H1 (cell line): ENCODE measurements around the gene DYNLRB1. TPM values are rescaled to one million over a fixed set of nuclear protein-coding genes. Genes with fewer than 3 reads are reported as not detected.
A peak's percentile ranks its signal among the peaks of the same experiment; 100 is the strongest.

Experiments
- CTCF ChIA-PET: fragments of 300-600 bp; sonication (Branson Sonifier 250); formaldehyde crosslinking; loops from one replicate; lab custom pipeline; 2021; ENCODE audit not compliant: partially characterized antibody; lab: Charles Lee
- POLR2A ChIA-PET: fragments of 300-600 bp; sonication (Branson Sonifier 250); formaldehyde crosslinking; loops from one replicate; lab custom pipeline; 2021; ENCODE audit warnings: inconsistent platforms; ENCODE audit not compliant: partially characterized antibody; lab: Charles Lee
- DNase-seq, 2 experiments: peaks; one replicate each; pipeline versions ENCODE4 v3.0.0 to v3.0.0-alpha.2; 2010 to 2022; ENCODE audit warnings: low spot score in 2 of 2, low read depth in 1 of 2, mixed read lengths in 1 of 2
- FAIRE-seq: peaks from 2 replicates; lab custom pipeline; 2011; peaks lifted over from hg19 to GRCh38; lab: Jason Lieb, UNC
- H2AFZ ChIP-seq: 2 replicates; pipeline ENCODE4 v1.8.1; 2012; ENCODE audit warnings: low read length, inconsistent platforms
- H2AK5ac ChIP-seq: 2 replicates; pipeline ENCODE4 v1.6.1; 2013; ENCODE audit warnings: low read depth, low read length
- H2BK120ac ChIP-seq: replicated peaks from 2 replicates; pipeline ENCODE3; 2013; ENCODE audit warnings: low read depth, low read length, inconsistent platforms
- H2BK12ac ChIP-seq: 2 replicates; pipeline ENCODE4 v1.6.1; 2013; ENCODE audit warnings: low read depth, low read length
- H2BK15ac ChIP-seq: 2 replicates; pipeline ENCODE4 v1.6.1; 2013; ENCODE audit warnings: low read length
- H2BK20ac ChIP-seq: 2 replicates; pipeline ENCODE4 v1.6.1; 2013; ENCODE audit warnings: low read length
- H2BK5ac ChIP-seq: 2 replicates; pipeline ENCODE4 v1.6.1; 2013; ENCODE audit warnings: low read depth, low read length
- H3K14ac ChIP-seq: 2 replicates; pipeline ENCODE4 v1.6.1; 2013; ENCODE audit warnings: inconsistent platforms; ENCODE audit not compliant: insufficient read length
- H3K18ac ChIP-seq: 2 replicates; pipeline ENCODE4 v1.6.1; 2013; ENCODE audit warnings: low read length; ENCODE audit errors: extremely low read depth
- H3K23ac ChIP-seq: 2 replicates; pipeline ENCODE4 v1.6.1; 2013; ENCODE audit warnings: inconsistent platforms; ENCODE audit not compliant: insufficient read length
- H3K23me2 ChIP-seq: 2 replicates; pipeline ENCODE4 v1.6.1; 2013; ENCODE audit warnings: low read depth, low read length
- H3K27ac ChIP-seq: 2 replicates; pipeline ENCODE4 v1.6.1; 2011; ENCODE audit warnings: low read depth, low read length, inconsistent platforms
- H3K27me3 ChIP-seq, 4 experiments: replicated peaks in 1 of 4; 1 replicate in 1 of 4; 2 replicates in 3 of 4; pipeline versions ENCODE4 v1.6.1 to v1.8.1; 2011 to 2013; ENCODE audit warnings: low read length in 3 of 4, mild to moderate bottlenecking in 3 of 4, inconsistent platforms in 2 of 4, mixed read lengths in 2 of 4, moderate library complexity in 1 of 4; ENCODE audit not compliant: control insufficient read depth in 3 of 4, insufficient read depth in 3 of 4; ENCODE audit errors: extremely low read depth in 1 of 4
- H3K36me3 ChIP-seq, 4 experiments: 2 replicates each; pipeline versions ENCODE4 v1.6.1 to v1.8.1; 2011 to 2013; ENCODE audit warnings: mild to moderate bottlenecking in 4 of 4, low read length in 3 of 4, moderate library complexity in 2 of 4, control low read depth in 1 of 4, inconsistent platforms in 1 of 4; ENCODE audit not compliant: insufficient read depth in 4 of 4, control insufficient read depth in 2 of 4
- H3K4ac ChIP-seq: replicated peaks from 2 replicates; pipeline ENCODE3; 2013; ENCODE audit warnings: low read length, low read depth, mixed read lengths, inconsistent platforms; ENCODE audit not compliant: insufficient read length
- H3K4me1 ChIP-seq, 4 experiments: replicated peaks in 1 of 4; 1 replicate in 1 of 4; 2 replicates in 3 of 4; pipeline versions ENCODE4 v1.6.1 to v1.8.1; 2011 to 2013; ENCODE audit warnings: low read length in 3 of 4, inconsistent platforms in 2 of 4, mixed read lengths in 1 of 4; ENCODE audit not compliant: insufficient read depth in 4 of 4, control insufficient read depth in 3 of 4
- H3K4me2 ChIP-seq, 2 experiments: 2 replicates each; pipeline versions ENCODE4 v1.6.1 to v1.8.1; 2011 to 2013; ENCODE audit warnings: low read depth in 2 of 2, low read length in 2 of 2, control low read depth in 1 of 2, inconsistent platforms in 1 of 2, mild to moderate bottlenecking in 1 of 2; ENCODE audit not compliant: insufficient read depth in 1 of 2
- H3K4me3 ChIP-seq, 4 experiments: fragments of 200-600, 300-600 bp in 1 of 4; sonication (generic), shearing (Covaris generic), sonication (Bioruptor Twin) in 1 of 4; 2 replicates each; pipeline versions ENCODE4 v1.5.1 to v1.8.1; 2011 to 2016; ENCODE audit warnings: low read length in 4 of 4, low read depth in 3 of 4, control low read depth in 2 of 4, inconsistent platforms in 2 of 4, mild to moderate bottlenecking in 2 of 4, mixed read lengths in 1 of 4, moderate library complexity in 1 of 4; ENCODE audit not compliant: insufficient read depth in 2 of 4; ENCODE audit errors: extremely low read depth in 1 of 4
- H3K56ac ChIP-seq: replicated peaks from 2 replicates; pipeline ENCODE3; 2013; ENCODE audit warnings: low read depth, mild to moderate bottlenecking, mixed read lengths, low read length, inconsistent platforms; ENCODE audit not compliant: insufficient read length
- H3K79me1 ChIP-seq: 2 replicates; pipeline ENCODE4 v1.6.1; 2013; ENCODE audit warnings: low read depth, low read length, control low read depth
- H3K79me2 ChIP-seq, 2 experiments: 2 replicates each; pipeline versions ENCODE4 v1.6.1 to v1.8.1; 2012 to 2013; ENCODE audit warnings: low read length in 2 of 2, mild to moderate bottlenecking in 2 of 2, inconsistent platforms in 1 of 2; ENCODE audit not compliant: insufficient read depth in 2 of 2, control insufficient read depth in 1 of 2
- H3K9ac ChIP-seq, 4 experiments: replicated peaks in 1 of 4; 1 replicate in 1 of 4; 2 replicates in 3 of 4; pipeline versions ENCODE4 v1.6.1 to v1.8.1; 2011 to 2013; ENCODE audit warnings: low read depth in 3 of 4, low read length in 3 of 4, control low read depth in 2 of 4, mild to moderate bottlenecking in 2 of 4, moderate library complexity in 2 of 4, inconsistent platforms in 1 of 4; ENCODE audit errors: extremely low read depth in 1 of 4
- H3K9me3 ChIP-seq, 2 experiments: 2 replicates each; pipeline versions ENCODE4 v1.6.1 to v1.8.1; 2012 to 2013; ENCODE audit warnings: mild to moderate bottlenecking in 2 of 2, moderate library complexity in 2 of 2, control low read depth in 1 of 2, inconsistent platforms in 1 of 2, low read depth in 1 of 2, low read length in 1 of 2, mixed read lengths in 1 of 2; ENCODE audit not compliant: insufficient read depth in 2 of 2
- H4K20me1 ChIP-seq, 2 experiments: replicated peaks in 1 of 2; 2 replicates each; pipeline versions ENCODE3 to v1.8.1; 2011 to 2013; ENCODE audit warnings: inconsistent platforms in 2 of 2, low read length in 2 of 2, mild to moderate bottlenecking in 1 of 2; ENCODE audit not compliant: insufficient read depth in 2 of 2, control insufficient read depth in 1 of 2
- H4K5ac ChIP-seq: 2 replicates; pipeline ENCODE4 v1.6.1; 2013; ENCODE audit warnings: low read length, low read depth, mixed read lengths, inconsistent platforms; ENCODE audit not compliant: insufficient read length
- H4K8ac ChIP-seq: 2 replicates; pipeline ENCODE4 v1.8.0; 2013; ENCODE audit warnings: mild to moderate bottlenecking, moderate library complexity, low read length, inconsistent platforms; ENCODE audit not compliant: insufficient read depth; ENCODE audit errors: extremely low read depth
- H4K91ac ChIP-seq: replicated peaks from 2 replicates; pipeline ENCODE3; 2013; ENCODE audit warnings: low read length, mixed read lengths, inconsistent platforms; ENCODE audit not compliant: insufficient read length
- ASH2L ChIP-seq: fragments of 200-600, 300-600 bp; sonication (generic); IDR thresholded peaks from one replicate; pipeline ENCODE4 v1.7.1; 2017; ENCODE audit warnings: low read length
- BCL11A ChIP-seq, 2 experiments: IDR thresholded peaks; one replicate each; pipeline ENCODE4 v1.6.1; 2011; ENCODE audit warnings: low read depth in 2 of 2, low read length in 2 of 2, mild to moderate bottlenecking in 2 of 2
- CHD1 ChIP-seq: IDR thresholded peaks from 2 replicates; pipeline ENCODE4 v1.6.1; 2012; ENCODE audit warnings: low read depth, low read length, improper control_type of control experiment
- EGR1 ChIP-seq: IDR thresholded peaks from 2 replicates; pipeline ENCODE4 v1.6.1; 2011; ENCODE audit warnings: low read depth, low read length, borderline replicate concordance
- FOSL1 ChIP-seq: IDR thresholded peaks from 2 replicates; pipeline ENCODE4 v1.6.1; 2011; ENCODE audit warnings: mild to moderate bottlenecking, low read depth, low read length, moderate library complexity; ENCODE audit not compliant: insufficient read depth
- HDAC6 ChIP-seq: IDR thresholded peaks from one replicate; pipeline ENCODE4 v1.7.1; 2012; ENCODE audit warnings: low read depth, mild to moderate bottlenecking, inconsistent platforms, low read length, moderate library complexity
- RFX5 ChIP-seq: IDR thresholded peaks from 2 replicates; pipeline ENCODE4 v1.6.1; 2011; ENCODE audit warnings: low read depth, low read length, improper control_type of control experiment, borderline replicate concordance
- RNF2 ChIP-seq: fragments of 200-900, 300-1000 bp; sonication (generic); IDR thresholded peaks from 2 replicates; pipeline ENCODE4 v1.7.1; 2016; ENCODE audit warnings: borderline replicate concordance, low read depth, mild to moderate bottlenecking, antibody characterized with exemption, low read length; ENCODE audit not compliant: poor library complexity, severe bottlenecking; ENCODE audit errors: missing control alignments
- SIX5 ChIP-seq: IDR thresholded peaks from 2 replicates; pipeline ENCODE4 v1.6.1; 2011; ENCODE audit warnings: mild to moderate bottlenecking, low read depth, low read length
- SP4 ChIP-seq: IDR thresholded peaks from 2 replicates; pipeline ENCODE4 v1.6.1; 2012; ENCODE audit warnings: low read length, inconsistent platforms
- TEAD4 ChIP-seq: IDR thresholded peaks from 2 replicates; pipeline ENCODE4 v1.6.1; 2012; ENCODE audit warnings: low read depth, low read length, inconsistent platforms, mixed read lengths
- WGBS, 2 experiments: shearing (Covaris generic) in 1 of 2; methylation state at CpG; one replicate each; pipeline versions ENCODE4 v1.1.6 to v1.1.7; 2013 to 2015; ENCODE audit warnings: low lambda C conversion rate in 2 of 2, mixed read lengths in 2 of 2, inconsistent platforms in 1 of 2, low coverage in 1 of 2, missing lambda C conversion rate in 1 of 2; ENCODE audit not compliant: insufficient replicate concordance in 2 of 2, insufficient coverage in 1 of 2, insufficient read length in 1 of 2; ENCODE audit errors: extremely low coverage in 1 of 2, missing lambda C conversion rate in 1 of 2; 5-methylcytosine and 5-hydroxymethylcytosine counted together
- polyA plus RNA-seq, 7 experiments: library from polyadenylated mRNA; depleted of rRNA in 3 of 7; stranded (reverse) in 5 of 7; unstranded in 2 of 7; fragments of >200 nt in 5 of 7; fragments of 200-250 nt in 2 of 7; gene quantifications; 1 replicate in 5 of 7; 2 replicates in 1 of 7; 4 replicates in 1 of 7; pipeline versions ENCODE4 v1.2.1 to v1.2.3, GENCODE V29; 2011 to 2013; ENCODE audit warnings: missing spikeins in 2 of 7, mixed read lengths in 2 of 7
- total RNA-seq: library from RNA; stranded (reverse); fragmentation: NEBNext Ultra II Directional; extraction: Animal tissue kit (Norgen Biotek cat#: 25700); gene quantifications from 2 replicates; pipeline ENCODE4 v1.2.1, GENCODE V29; 2021

The DYNLRB1 gene
- total and polyA plus RNA-seq, 2 of the 8 experiments (the other 6 are each of a cell fraction or from before 2014, with no cell fraction given) = 109 to 214 TPM

- 0 out of 2 replicates have a peak within 1 kb of the TSS, but pooled peaks have one; percentile 10 for H2BK5ac ChIP-seq
- peak within 1 kb of the TSS; percentile 93 for H4K8ac ChIP-seq
- no peaks in the 10 kb centered on the region; the same call in 1 of the 2 replicates for H3K79me1 ChIP-seq
- H3K4ac ChIP-seq = no peak within 1 kb of the TSS
- H3K4me1 ChIP-seq = peaks cover 0 to 2% (median 0%) of the 10 kb centered on the region in 4 experiments; a peak in 1 of 7 replicates
- no peaks in the 10 kb centered on the region for H3K9me3 ChIP-seq
- no peak within 1 kb of the TSS for H3K23ac ChIP-seq
- FAIRE-seq (no peak), DNase-seq (peak; percentile 46 to 97)
- H3K4me2 ChIP-seq = peak within 1 kb of the TSS; percentile 56 to 67
- H4K91ac ChIP-seq = no peak within 1 kb of the TSS
- no peaks in the 10 kb centered on the region for H3K36me3 ChIP-seq
- no peak within 1 kb of the TSS for H3K14ac ChIP-seq
- peak within 1 kb of the TSS; percentile 50; the same call in 1 of the 2 replicates for H3K27ac ChIP-seq
- no peaks in the 10 kb centered on the region for H3K79me2 ChIP-seq
- WGBS, 2 experiments = 13% methylated on average over 26 of the region's 103 CpGs; no CpG with 5 or more reads in 1 of the 2 experiments
- H4K20me1 ChIP-seq = peaks cover 0 to 5% of the 10 kb centered on the region in 2 experiments
- H2BK20ac ChIP-seq = no peak within 1 kb of the TSS
- no peak within 1 kb of the TSS for H3K18ac ChIP-seq
- H2BK120ac ChIP-seq = no peak within 1 kb of the TSS
- POLR2A ChIA-PET = interaction anchor here (0.6 to 3.2 kb wide), 8 partner anchors 10 to 286 kb away, joined by 3 to 8 read pairs (median 4); no protein-coding TSS in a partner anchor
- H4K5ac ChIP-seq = peak within 1 kb of the TSS; percentile 47
- H3K23me2 ChIP-seq = peaks cover 3% of the 10 kb centered on the region; the same call in 1 of the 2 replicates
- H3K4me3 ChIP-seq = peak within 1 kb of the TSS; percentile 51 to 80 (median 56)
- no peak within 1 kb of the TSS for H2AK5ac ChIP-seq
- H3K56ac ChIP-seq = no peak within 1 kb of the TSS
- no peak within 1 kb of the TSS for H2BK15ac ChIP-seq
- peak within 1 kb of the TSS; percentile 42 to 82 (median 45) for H3K9ac ChIP-seq
- peak within 1 kb of the TSS; percentile 84 for H2AFZ ChIP-seq
- no peak within 1 kb of the TSS for H2BK12ac ChIP-seq
- CTCF ChIA-PET = interaction anchor here (0.6 to 6.2 kb wide), 9 partner anchors 13 to 368 kb away, joined by 3 to 48 read pairs (median 4); no protein-coding TSS in a partner anchor
- H3K27me3 ChIP-seq = peaks cover 0 to 2% (median 0%) of the 10 kb centered on the region in 4 experiments; a peak in 1 of 7 replicates
- TF ChIP-seq RNF2 (no peak), SP4 (0 out of 2 replicates have a peak, but pooled peaks have one; percentile 23), CHD1 (no peak), HDAC6 (no peak), BCL11A (IDR thresholded peaks at IDR 0.05; ENCODE audit: low read depth in 2 of 2, low read length in 2 of 2) (no peak), EGR1 (no peak), FOSL1 (no peak), RFX5 (no peak), ASH2L (peak; percentile 81), TEAD4 (peak; percentile 10; the same call in 1 of the 2 replicates), SIX5 (no peak)
Observed at GRCh38 chr20:34558320-34559218, 42.3 kb downstream of the DYNLRB1 start, which contains the start of gene MAP1LC3A. TSS of gene MAP1LC3A (plus strand) at chr20:34558718. CDS start at chr20:34558869, 151 bp downstream.
